GM12878 (cell line): Measurements from ENCODE around the gene CR1L. TPM values are rescaled to one million over a fixed set of nuclear protein-coding genes. Genes with fewer than 3 reads are reported as not detected.

ENCODE experiments used
- ATAC-seq: fragments of 200-7000 bp; cut with Tn5 transposase; 3 replicates; pipeline ENCODE4 v1.9.1; 2020; ENCODE audit warnings: mild to moderate bottlenecking, moderate library complexity
- BruUV-seq: library from RNA; stranded (reverse); fragments of 400-500 nt; replicated peaks from 2 replicates; lab custom pipeline; 2021; lab: Mats Ljungman, UMichigan
- CTCF ChIA-PET: fragments of 300-600 bp; sonication (Branson Sonifier 250); formaldehyde crosslinking; extraction: SDS; loops from one replicate; lab custom pipeline; 2021; ENCODE audit warnings: inconsistent platforms; lab: Yijun Ruan, JAX
- POLR2A ChIA-PET: fragments of 350-600 bp; formaldehyde crosslinking; extraction: SDS; loops from one replicate; lab custom pipeline; 2021; ENCODE audit warnings: inconsistent platforms; lab: Charles Lee
- RAD21 ChIA-PET: fragments of 300-600 bp; sonication (Branson Sonifier 250); formaldehyde crosslinking; loops from one replicate; lab custom pipeline; 2023; ENCODE audit warnings: antibody characterized with exemption; ENCODE audit not compliant: unreplicated experiment; lab: Charles Lee
- SMC1A ChIA-PET: fragments of 300-600 bp; sonication (Branson Sonifier 250); formaldehyde crosslinking; loops from one replicate; lab custom pipeline; 2023; ENCODE audit not compliant: unreplicated experiment, uncharacterized antibody; lab: Charles Lee
- DNase-seq: peaks from one replicate; pipeline ENCODE4 v3.0.0-alpha.2; 2011; ENCODE audit warnings: low read depth, low spot score
- FAIRE-seq: peaks from 3 replicates; lab custom pipeline; 2011; peaks lifted over from hg19 to GRCh38; lab: Jason Lieb, UNC
- H2AFZ ChIP-seq: 2 replicates; pipeline ENCODE4 v1.6.0; 2011; ENCODE audit warnings: low read depth, low read length, control low read depth; ENCODE audit not compliant: control insufficient read depth
- H3K27ac ChIP-seq: 2 replicates; pipeline ENCODE4 v1.5.1; 2011; ENCODE audit warnings: control low read depth; ENCODE audit not compliant: control insufficient read depth, insufficient read depth
- H3K27me3 ChIP-seq, 2 experiments: replicated peaks in 1 of 2; 2 replicates each; pipeline versions ENCODE4 v1.6.0 to v1.6.1; 2011; ENCODE audit warnings: low read length in 1 of 2; ENCODE audit not compliant: control insufficient read depth in 2 of 2, insufficient read depth in 2 of 2
- H3K36me3 ChIP-seq, 2 experiments: 2 replicates each; pipeline ENCODE4 v1.5.1; 2011; ENCODE audit warnings: low read length in 1 of 2; ENCODE audit not compliant: control insufficient read depth in 2 of 2, insufficient read depth in 2 of 2
- H3K4me1 ChIP-seq: 2 replicates; pipeline ENCODE4 v1.6.1; 2011; ENCODE audit warnings: mild to moderate bottlenecking, low read length, moderate library complexity, mixed read lengths; ENCODE audit not compliant: control insufficient read depth, insufficient read depth
- H3K4me2 ChIP-seq: 2 replicates; pipeline ENCODE4 v1.6.0; 2011; ENCODE audit warnings: control low read depth; ENCODE audit not compliant: control insufficient read depth, insufficient read depth
- H3K4me3 ChIP-seq: fragments of 200-600 bp; sonication (generic); 2 replicates; pipeline ENCODE4 v1.5.1; 2016
- H3K79me2 ChIP-seq: 2 replicates; pipeline ENCODE4 v1.6.0; 2011; ENCODE audit warnings: low read length; ENCODE audit not compliant: control insufficient read depth, insufficient read depth
- H3K9ac ChIP-seq: 2 replicates; pipeline ENCODE4 v1.8.0; 2011; ENCODE audit warnings: low read length, control low read depth, mixed read lengths; ENCODE audit not compliant: control insufficient read depth, insufficient read depth
- H3K9me3 ChIP-seq: replicated peaks from 3 replicates; pipeline ENCODE4 v1.5.1; 2011; ENCODE audit warnings: mild to moderate bottlenecking, low read length; ENCODE audit not compliant: control insufficient read depth, insufficient read depth
- H4K20me1 ChIP-seq: 2 replicates; pipeline ENCODE4 v1.6.0; 2011; ENCODE audit not compliant: control insufficient read depth, insufficient read depth
- BCL3 ChIP-seq: IDR thresholded peaks from 2 replicates; pipeline ENCODE4 v1.6.1; 2011; ENCODE audit warnings: borderline replicate concordance, low read depth, mild to moderate bottlenecking, moderate library complexity, low read length; ENCODE audit not compliant: insufficient read depth, poor library complexity, severe bottlenecking
- CHD1 ChIP-seq: IDR thresholded peaks from 2 replicates; pipeline ENCODE4 v1.6.1; 2012; ENCODE audit warnings: low read depth, low read length, improper control_type of control experiment
- ETV6 ChIP-seq, 2 experiments: fragments of 450-650 bp in 1 of 2; IDR thresholded peaks in 1 of 2; conservative IDR thresholded peaks in 1 of 2; 2 replicates each; pipeline ENCODE4 v1.6.1; 2014; ENCODE audit warnings: antibody characterized with exemption in 1 of 2, borderline replicate concordance in 1 of 2, low read depth in 1 of 2, mild to moderate bottlenecking in 1 of 2, moderate library complexity in 1 of 2
- FOXK2 ChIP-seq: fragments of 450-650 bp; IDR thresholded peaks from 2 replicates; pipeline ENCODE4 v1.6.1; 2017; ENCODE audit warnings: mild to moderate bottlenecking, moderate library complexity
- HSF1 ChIP-seq: fragments of 150-350 bp; IDR thresholded peaks from 2 replicates; pipeline ENCODE4 v1.6.1; 2014; ENCODE audit warnings: mild to moderate bottlenecking, low read depth, low read length
- IRF3 ChIP-seq: fragments of 450-650 bp; IDR thresholded peaks from 2 replicates; pipeline ENCODE4 v1.6.1; 2014; ENCODE audit warnings: mild to moderate bottlenecking
- JUNB ChIP-seq: IDR thresholded peaks from 2 replicates; pipeline ENCODE4 v1.6.1; 2016; ENCODE audit warnings: antibody characterized with exemption, mild to moderate bottlenecking
- LARP7 ChIP-seq: fragments of 450-650 bp; IDR thresholded peaks from 2 replicates; pipeline ENCODE4 v1.6.1; 2017; ENCODE audit warnings: mild to moderate bottlenecking
- PKNOX1 ChIP-seq: fragments of 450-650 bp; IDR thresholded peaks from 2 replicates; pipeline ENCODE4 v1.6.1; 2016; ENCODE audit warnings: mild to moderate bottlenecking
- POLR2A ChIP-seq: IDR thresholded peaks from 2 replicates; pipeline ENCODE4 v1.6.1; 2011; ENCODE audit warnings: low read depth, mild to moderate bottlenecking, low read length
- POLR2AphosphoS2 ChIP-seq: IDR thresholded peaks from 2 replicates; pipeline ENCODE4 v1.6.1; 2011; ENCODE audit warnings: low read depth, mild to moderate bottlenecking, low read length, improper control_type of control experiment, moderate library complexity
- POLR2AphosphoS5 ChIP-seq: IDR thresholded peaks from 2 replicates; pipeline ENCODE4 v1.6.1; 2011; ENCODE audit warnings: mild to moderate bottlenecking, low read length, inconsistent platforms
- SMAD5 ChIP-seq: IDR thresholded peaks from 2 replicates; pipeline ENCODE4 v1.6.1; 2016; ENCODE audit warnings: antibody characterized with exemption, low read depth
- WGBS: methylation state at CpG from one replicate; pipeline ENCODE4 v1.1.6; 2016; ENCODE audit warnings: low lambda C conversion rate; ENCODE audit not compliant: insufficient replicate concordance, insufficient coverage; ENCODE audit errors: missing lambda C conversion rate; 5-methylcytosine and 5-hydroxymethylcytosine counted together
- in situ Hi-C: fragments of 300-500 bp; cut with MboI; formaldehyde crosslinking; loops from 9 replicates; pipeline ENCODE4 v1.14.3; 2018; ENCODE audit warnings: mixed read lengths
- intact Hi-C: fragments of 100-400 bp; cut with micrococcal nuclease; formaldehyde crosslinking; loops from one replicate; pipeline ENCODE4 v1.14.2; 2022; ENCODE audit not compliant: unreplicated experiment
- polyA plus RNA-seq, 11 experiments: library from polyadenylated mRNA; depleted of rRNA in 4 of 11; unstranded in 6 of 11; stranded (reverse) in 5 of 11; fragments of >200 nt; fragmentation: Nextera tagmentation in 4 of 11; fragmentation: Illumina TruSeq in 1 of 11; extraction: Ambion mirVana in 4 of 11; extraction: Trizol in 1 of 11; gene quantifications; 1 replicate in 1 of 11; 2 replicates in 10 of 11; pipeline versions ENCODE4 v1.2.1 to v1.2.3, GENCODE V29; 2011 to 2016; ENCODE audit warnings: inconsistent platforms in 2 of 11, missing spikeins in 2 of 11, low read depth in 1 of 11
- total RNA-seq, 4 experiments: library from RNA; depleted of rRNA in 3 of 4; stranded (reverse); fragments of >200 nt in 3 of 4; fragmentation: Illumina TruSeq in 1 of 4; extraction: Trizol in 1 of 4; gene quantifications; 2 replicates each; pipeline versions ENCODE4 v1.2.1 to v1.2.3, GENCODE V29; 2013 to 2021

The CR1L gene
- total and polyA plus RNA-seq, 10 of the 15 experiments (the other 5 are each of a cell fraction or from before 2014, with no cell fraction given), result 0.11 TPM; not detected in 9

DNA sequence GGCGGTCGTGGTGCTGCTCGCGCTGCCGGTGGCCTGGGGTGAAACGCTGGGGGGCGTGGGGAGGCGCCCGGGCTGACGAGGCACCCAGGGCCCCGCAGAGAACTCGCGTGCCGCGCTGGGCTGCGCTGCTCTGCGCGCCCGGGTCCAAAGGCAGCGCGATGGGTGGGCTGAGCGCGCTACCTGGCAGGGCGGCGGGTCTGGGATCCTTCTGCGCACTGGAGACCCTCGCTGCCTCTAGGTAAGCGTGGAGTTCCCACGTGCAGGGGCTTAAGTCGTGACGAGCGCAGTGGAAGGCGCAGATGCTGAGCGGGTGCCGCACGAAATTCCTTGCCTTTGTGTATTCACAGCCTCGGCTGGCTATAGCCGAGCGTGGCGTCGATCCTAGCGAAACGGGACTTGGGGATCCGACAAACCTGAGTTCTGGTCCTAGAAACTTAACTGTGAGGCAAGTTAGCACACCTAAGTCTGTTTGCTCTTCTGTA, 24.6 kb downstream of the CR1L start:
- no peak overlapping the region for H2AFZ ChIP-seq
- intact Hi-C loops (loop anchor here (10.0 kb wide), 1 partner anchor 95 kb away; no protein-coding TSS in a partner anchor), in situ Hi-C loops (no loop called here)
- ATAC-seq (no peak), DNase-seq (no peak), FAIRE-seq (no peak)
- no peaks in the 10 kb centered on the region for H4K20me1 ChIP-seq
- no peaks in the 10 kb centered on the region for H3K36me3 ChIP-seq
- H3K9ac ChIP-seq, result no peak overlapping the region
- no peaks in the 10 kb centered on the region for H3K9me3 ChIP-seq
- no peaks in the 10 kb centered on the region for H3K79me2 ChIP-seq
- TF ChIP-seq PKNOX1 (no peak), ETV6 (conservative IDR thresholded peaks at IDR 0.05 in 1 of 2, IDR thresholded peaks at IDR 0.05 in 1 of 2; ENCODE audit: borderline replicate concordance in 1 of 2, low read depth in 1 of 2) (no peak), POLR2A (no peak), POLR2AphosphoS5 (no peak), HSF1 (no peak), FOXK2 (no peak), SMAD5 (no peak), LARP7 (no peak), IRF3 (no peak), JUNB (no peak), CHD1 (no peak), POLR2AphosphoS2 (no peak), BCL3 (no peak)
- no peak overlapping the region for H3K4me3 ChIP-seq
- ChIA-PET SMC1A (no interaction called here), CTCF (no interaction called here), RAD21 (no interaction called here), POLR2A (no interaction called here)
- no peak overlapping the region for H3K27ac ChIP-seq
- BruUV-seq, result no TSS peak
- peaks cover 0 to 4% of the 10 kb centered on the region in 2 experiments; a peak in 2 of 4 replicates for H3K27me3 ChIP-seq
- no peak overlapping the region for H3K4me2 ChIP-seq
- 22% methylated on average over 44 of the region's 44 CpGs for WGBS
- H3K4me1 ChIP-seq, result peaks cover 5% of the 10 kb centered on the region
